Esophagus squamous epithelium (tissue), 4 donors: ENCODE data around the gene ARL4A.

ENCODE experiments used
- CTCF ChIP-seq, 6 experiments: fragments of 450-650 bp in 4 of 6; fragments of 200-600 bp in 2 of 6; sonication (generic) in 2 of 6; IDR thresholded peaks; one replicate each; pipeline ENCODE4 v1.5.1; 2016 to 2019; ENCODE audit warnings: antibody characterized with exemption in 6 of 6, mild to moderate bottlenecking in 4 of 6, moderate library complexity in 4 of 6
- POLR2A ChIP-seq, 4 donors: fragments of 450-650 bp; IDR thresholded peaks; one replicate each; pipeline ENCODE4 v1.6.1; 2017; ENCODE audit warnings: antibody characterized with exemption in 4 of 4, mild to moderate bottlenecking in 4 of 4, moderate library complexity in 3 of 4

DNA sequence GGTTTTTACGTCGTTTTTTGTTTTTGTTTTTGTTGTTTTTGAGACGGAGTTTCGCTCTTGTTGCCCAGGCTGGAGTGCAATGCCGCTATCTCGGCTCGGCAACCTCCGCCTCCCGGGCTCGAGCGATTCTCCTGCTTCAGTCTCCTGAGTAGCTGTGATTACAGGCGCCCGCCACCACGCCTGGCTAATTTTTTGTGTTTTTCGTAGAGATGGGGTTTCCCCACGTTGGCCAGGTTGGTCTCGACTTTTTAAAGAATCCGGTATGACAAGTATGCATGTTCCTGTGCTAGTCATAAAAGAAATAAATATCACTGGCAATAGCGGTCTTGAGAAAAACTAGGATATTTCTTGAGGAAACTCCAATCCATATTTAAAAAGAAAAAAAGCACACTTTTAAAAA, 2.7 kb upstream of the ARL4A start:
- no peak for TF ChIP-seq CTCF (IDR thresholded peaks at IDR 0.05)
- no peak for TF ChIP-seq POLR2A (IDR thresholded peaks at IDR 0.05)
